Testis (tissue), 3 donors: ENCODE results near the gene FRYL. TPM values are rescaled to one million over a fixed set of nuclear protein-coding genes. Genes with fewer than 3 reads are reported as not detected.

Source experiments
- DNase-seq: peaks from one replicate; pipeline ENCODE4 v3.0.0-alpha.2; 2019
- H3K27ac ChIP-seq, 2 donors: fragments of 200-600 bp; sonication (generic); one replicate each; pipeline ENCODE4 v1.5.1; 2019
- H3K27me3 ChIP-seq: fragments of 200-600 bp; sonication (generic); one replicate; pipeline ENCODE4 v1.5.1; 2019
- H3K36me3 ChIP-seq: fragments of 200-600 bp; sonication (generic); one replicate; pipeline ENCODE4 v1.5.1; 2017; ENCODE audit warnings: low read depth; ENCODE audit errors: missing control alignments
- H3K4me1 ChIP-seq: fragments of 200-600 bp; sonication (generic); one replicate; pipeline ENCODE4 v1.5.1; 2019
- H3K4me3 ChIP-seq, 2 donors: fragments of 200-600 bp; sonication (generic); one replicate each; pipeline ENCODE4 v1.5.1; 2017 to 2019
- H3K9me3 ChIP-seq: fragments of 200-600 bp; sonication (generic); one replicate; pipeline ENCODE4 v1.5.1; 2017
- CTCF ChIP-seq, 3 experiments: fragments of 450-650 bp in 2 of 3; fragments of 200-600 bp in 1 of 3; sonication (generic) in 1 of 3; IDR thresholded peaks; one replicate each; pipeline ENCODE4 v1.5.1; 2016 to 2019; ENCODE audit warnings: antibody characterized with exemption in 3 of 3, mild to moderate bottlenecking in 2 of 3, moderate library complexity in 1 of 3
- POLR2A ChIP-seq: fragments of 450-650 bp; IDR thresholded peaks from one replicate; pipeline ENCODE4 v1.6.1; 2017; ENCODE audit warnings: antibody characterized with exemption, mild to moderate bottlenecking, moderate library complexity
- whole genome bisulfite sequencing, 2 donors: methylation state at CpG; one replicate each; pipeline ENCODE4 v1.1.5; 2018; 5-methylcytosine and 5-hydroxymethylcytosine counted together
- intact Hi-C: fragments of 100-400 bp; cut with DNase I; formaldehyde crosslinking; loops from one replicate; pipeline ENCODE4 v1.15.1; 2023; ENCODE audit warnings: low total_unique reads
- polyA plus RNA-seq: library from polyadenylated mRNA; stranded (reverse); fragments of 350-450 nt; fragmentation: Illumina TruSeq; extraction: RNeasy Lipid Tissue Mini Kit (QIAGEN cat#74804); gene quantifications from one replicate; pipeline ENCODE4 v1.2.3, GENCODE V29; 2014; ENCODE audit warnings: low read depth, low replicate concordance; ENCODE audit not compliant: insufficient read depth
- total RNA-seq, 2 donors: library from RNA; depleted of rRNA; stranded (reverse); fragments of >200 nt; gene quantifications; one replicate each; pipeline ENCODE4 v1.2.3, GENCODE V29; 2016

FRYL gene
- total and polyA plus RNA-seq, 3 donors from 2014 or later, result 22.5 to 70.6 (median 55.0) TPM

DNA sequence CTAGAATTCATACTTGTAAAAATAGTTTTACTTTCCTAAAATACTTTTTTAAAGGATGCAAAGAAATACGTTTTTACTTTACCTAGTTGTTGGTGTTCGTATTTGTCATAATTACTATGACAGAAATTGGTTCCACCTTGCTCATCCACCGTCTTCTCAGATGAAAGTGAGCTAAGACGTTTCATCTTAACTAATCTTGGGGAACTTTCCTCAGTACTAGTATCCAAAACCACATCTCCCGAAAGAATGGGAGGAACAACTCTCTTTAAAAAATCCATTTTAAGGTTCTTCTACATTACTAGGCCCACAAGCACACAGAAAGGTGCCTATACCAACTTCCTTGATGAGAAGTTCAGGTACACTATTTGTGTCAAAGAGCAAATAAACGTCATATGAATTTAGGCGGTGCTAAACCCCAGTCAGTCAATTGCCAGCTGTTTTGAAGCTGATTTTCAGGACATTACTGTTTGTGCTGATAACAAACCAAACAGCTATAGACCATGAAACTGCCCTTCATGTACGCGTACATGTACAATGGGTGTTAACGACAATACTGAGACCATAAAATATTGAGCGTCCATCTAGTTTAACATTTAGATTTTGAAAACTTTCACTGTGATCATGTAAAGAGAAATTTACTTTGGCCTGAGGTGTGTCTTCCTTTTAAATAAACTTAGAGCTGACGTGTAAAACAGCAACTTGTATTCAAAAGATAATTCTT is 99.1 kb downstream of the FRYL start:
- H3K27me3 ChIP-seq, result no peaks in the 10 kb centered on the region
- 88 to 89% methylated on average over 12 of the region's 12 CpGs for WGBS, 2 donors
- H3K4me3 ChIP-seq, result no peak overlapping the region
- no peak for TF ChIP-seq POLR2A
- TF ChIP-seq CTCF (IDR thresholded peaks at IDR 0.05), result no peak
- H3K4me1 ChIP-seq, result no peaks in the 10 kb centered on the region
- no peaks in the 10 kb centered on the region for H3K9me3 ChIP-seq
- intact Hi-C loops, result no loop called here
- H3K27ac ChIP-seq, result no peak overlapping the region
- no peaks in the 10 kb centered on the region for H3K36me3 ChIP-seq
- DNase-seq, result no peak

DNA sequence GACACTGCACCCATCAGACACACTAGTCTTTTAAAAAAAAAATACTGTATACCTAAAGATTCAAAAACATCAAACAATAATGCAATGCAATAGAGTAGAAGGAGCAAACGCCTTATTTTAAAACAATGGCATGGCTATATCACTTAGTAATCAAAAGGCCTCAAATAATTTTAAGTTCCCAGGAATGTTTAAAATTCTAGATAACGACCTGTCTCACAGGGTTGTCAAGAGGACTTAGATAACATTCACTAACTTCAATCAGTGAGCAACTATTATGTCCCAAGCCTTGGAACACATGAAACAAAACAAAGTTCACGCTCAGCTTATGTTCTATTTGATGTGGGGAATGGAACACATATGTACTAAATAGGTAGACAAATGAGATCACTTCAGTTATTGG is 106.5 kb downstream of the FRYL start:
- intact Hi-C loops, result no loop called here
- WGBS, 2 donors, result 72 to 76% methylated on average over 3 of the region's 3 CpGs
- no peak for DNase-seq
- H3K4me3 ChIP-seq, result no peak overlapping the region
- H3K27ac ChIP-seq, result no peak overlapping the region
- H3K27me3 ChIP-seq, result no peaks in the 10 kb centered on the region
- no peaks in the 10 kb centered on the region for H3K4me1 ChIP-seq
- no peaks in the 10 kb centered on the region for H3K9me3 ChIP-seq
- H3K36me3 ChIP-seq, result no peaks in the 10 kb centered on the region
- TF ChIP-seq CTCF (IDR thresholded peaks at IDR 0.05) (no peak), POLR2A (no peak)

GRCh38 chr4:48670587-48670986 is 109.5 kb downstream of the FRYL start:
- intact Hi-C loops, result no loop called here
- 87 to 96% methylated on average over 1 of the region's 1 CpG for WGBS, 2 donors

GRCh38 chr4:48669086-48669485 is 111.0 kb downstream of the FRYL start:
- intact Hi-C loops, result no loop called here
- no peak overlapping the region for H3K27ac ChIP-seq
- 97 to 98% methylated on average over 3 of the region's 3 CpGs for WGBS, 2 donors

More at GRCh38 chr4:48670587-48670986, 109.5 kb downstream of the FRYL start:
- no peak overlapping the region for H3K27ac ChIP-seq
- no peak overlapping the region for H3K4me3 ChIP-seq
- no peaks in the 10 kb centered on the region for H3K27me3 ChIP-seq
- H3K9me3 ChIP-seq, result no peaks in the 10 kb centered on the region
- no peak for TF ChIP-seq POLR2A
- TF ChIP-seq CTCF (IDR thresholded peaks at IDR 0.05), result no peak
- DNase-seq, result no peak
- no peaks in the 10 kb centered on the region for H3K36me3 ChIP-seq
- H3K4me1 ChIP-seq, result no peaks in the 10 kb centered on the region

More at GRCh38 chr4:48669086-48669485, 111.0 kb downstream of the FRYL start:
- H3K36me3 ChIP-seq, result no peaks in the 10 kb centered on the region
- no peaks in the 10 kb centered on the region for H3K4me1 ChIP-seq
- H3K4me3 ChIP-seq, result no peak overlapping the region
- H3K9me3 ChIP-seq, result no peaks in the 10 kb centered on the region
- no peak for DNase-seq
- no peaks in the 10 kb centered on the region for H3K27me3 ChIP-seq
- no peak for TF ChIP-seq POLR2A
- no peak for TF ChIP-seq CTCF (IDR thresholded peaks at IDR 0.05)
